ENCODE measurements around the gene OTOP3.

OTOP3 gene

GRCh38 chr17:74941128-74941725 lies 5.5 kb downstream of the OTOP3 start:
- no peak for DNase-seq (ENCODE audit: low spot score)

- no peak for DNase-seq (ENCODE audit: low spot score)
Observed at GRCh38 chr17:74943808-74944522, 8.3 kb downstream of the OTOP3 start.

GRCh38 chr17:74945543-74945942 lies 9.8 kb downstream of the OTOP3 start:
- no peak for DNase-seq (ENCODE audit: low spot score)

- no peak for DNase-seq (ENCODE audit: low spot score)
Observed at GRCh38 chr17:74946641-74947040, 10.9 kb downstream of the OTOP3 start.

- no peak for DNase-seq (ENCODE audit: low spot score)
Observed at GRCh38 chr17:74947041-74947754, 11.5 kb downstream of the OTOP3 start.

- no peak for DNase-seq (ENCODE audit: low spot score)
Observed at GRCh38 chr17:74949455-74950115, 13.9 kb downstream of the OTOP3 start.

GRCh38 chr17:74950207-74950606 lies 14.5 kb downstream of the OTOP3 start:
- DNase-seq (ENCODE audit: low spot score), result no peak

GRCh38 chr17:74951065-74951464 lies 15.4 kb downstream of the OTOP3 start:
- no peak for DNase-seq (ENCODE audit: low spot score)

GRCh38 chr17:74951680-74952421 lies 16.2 kb downstream of the OTOP3 start:
- DNase-seq (ENCODE audit: low spot score), result no peak

GRCh38 chr17:74952431-74953133 lies 16.9 kb downstream of the OTOP3 start:
- no peak for DNase-seq (ENCODE audit: low spot score)

- DNase-seq (ENCODE audit: low spot score), result no peak
Observed at GRCh38 chr17:74953134-74953687, 17.5 kb downstream of the OTOP3 start.

GRCh38 chr17:74954115-74954514 lies 18.4 kb downstream of the OTOP3 start:
- no peak for DNase-seq (ENCODE audit: low spot score)

GRCh38 chr17:74954665-74955421 lies 19.1 kb downstream of the OTOP3 start:
- DNase-seq (ENCODE audit: low spot score), result no peak

GRCh38 chr17:74956093-74956492 lies 20.4 kb downstream of the OTOP3 start:
- DNase-seq (ENCODE audit: low spot score), result no peak

GRCh38 chr17:74957935-74958740 lies 22.4 kb downstream of the OTOP3 start:
- DNase-seq (ENCODE audit: low spot score), result peak; percentile 77

GRCh38 chr17:74959826-74960515 lies 24.3 kb downstream of the OTOP3 start:
- DNase-seq (ENCODE audit: low spot score), result no peak

GRCh38 chr17:74960570-74961342 lies 25.1 kb downstream of the OTOP3 start:
- peak; percentile 41 for DNase-seq (ENCODE audit: low spot score)
